GM21526 (cell line): ENCODE results near the gene UGT1A5.
"Not testable (repeated sequence)": the region's sequence is repeated elsewhere in the genome, so short reads cannot be mapped to it uniquely, and the experiment has no call there.

Source experiments
- ATAC-seq: cut with Tn5 transposase; IDR thresholded peaks from one replicate; pipeline ENCODE4 v1.9.1; 2021; ENCODE audit warnings: moderate library complexity; ENCODE audit not compliant: unreplicated experiment, low FRiP score

Gene UGT1A5

GRCh38 chr2:233745073-233745755, 32.5 kb downstream of the UGT1A5 start:
- ATAC-seq, result no peak

- not testable (repeated sequence) for ATAC-seq
These were observed 33.1 kb downstream of the UGT1A5 start for GRCh38 chr2:233745838-233746237.

GRCh38 chr2:233746475-233747282, 34.0 kb downstream of the UGT1A5 start:
- ATAC-seq, result no peak

GRCh38 chr2:233747283-233747544, 34.5 kb downstream of the UGT1A5 start:
- ATAC-seq, result no peak

- ATAC-seq, result not testable (repeated sequence)
These were observed 38.0 kb downstream of the UGT1A5 start for GRCh38 chr2:233750689-233751088.

- not testable (repeated sequence) for ATAC-seq
These were observed 38.7 kb downstream of the UGT1A5 start for GRCh38 chr2:233751212-233752009.

- no peak for ATAC-seq
These were observed 42.3 kb downstream of the UGT1A5 start for GRCh38 chr2:233754872-233755611.

GRCh38 chr2:233756429-233757081, 43.8 kb downstream of the UGT1A5 start:
- no peak for ATAC-seq

- no peak for ATAC-seq
These were observed 45.4 kb downstream of the UGT1A5 start for GRCh38 chr2:233758141-233758540.

GRCh38 chr2:233758849-233759248, 46.1 kb downstream of the UGT1A5 start:
- no peak for ATAC-seq

GRCh38 chr2:233760043-233760442, 47.3 kb downstream of the UGT1A5 start, which contains the start of gene UGT1A1:
Gene UGT1A1 (plus strand): TSS chr2:233760270. CDS start chr2:233760288, 18 bp downstream.
- no peak for ATAC-seq

GRCh38 chr2:233761040-233761769, 48.5 kb downstream of the UGT1A5 start:
- no peak for ATAC-seq

- ATAC-seq, result no peak
These were observed 51.6 kb downstream of the UGT1A5 start for GRCh38 chr2:233764264-233764663.

- ATAC-seq, result no peak
These were observed 52.1 kb downstream of the UGT1A5 start for GRCh38 chr2:233764761-233765160.

- no peak for ATAC-seq
These were observed 53.7 kb downstream of the UGT1A5 start for GRCh38 chr2:233766416-233766815.

GRCh38 chr2:233768076-233768475, 55.4 kb downstream of the UGT1A5 start:
- no peak for ATAC-seq

GRCh38 chr2:233769260-233769659, 56.6 kb downstream of the UGT1A5 start:
- ATAC-seq, result no peak

GRCh38 chr2:233772153-233772552, 59.4 kb downstream of the UGT1A5 start:
- no peak for ATAC-seq

GRCh38 chr2:233772583-233772982, 59.9 kb downstream of the UGT1A5 start:
- no peak for ATAC-seq
